Cardiac muscle cell (in vitro differentiated cells and primary cell): ENCODE measurements around the gene CARS1. TPM values are rescaled to one million over a fixed set of nuclear protein-coding genes. Genes with fewer than 3 reads are reported as not detected.

Source experiments
- DNase-seq, 2 donors: peaks; one replicate each; pipeline versions ENCODE4 v3.0.0 to v3.0.0-alpha.2; 2010 to 2017; ENCODE audit warnings: low read depth in 1 of 2, low spot score in 1 of 2
- H3K27ac ChIP-seq: fragments of 200-600 bp; sonication (generic); 2 replicates; pipeline ENCODE4 v1.5.1; 2016
- H3K27me3 ChIP-seq: fragments of 200-600 bp; sonication (generic); 2 replicates; pipeline ENCODE4 v1.6.0; 2016; ENCODE audit warnings: control low read depth
- H3K36me3 ChIP-seq: fragments of 200-600 bp; sonication (generic); 2 replicates; pipeline ENCODE4 v1.5.1; 2016; ENCODE audit warnings: control low read depth
- H3K4me1 ChIP-seq: fragments of 200-600 bp; sonication (generic); 2 replicates; pipeline ENCODE4 v1.8.1; 2017; ENCODE audit warnings: low read depth, mild to moderate bottlenecking, mixed run types
- H3K4me3 ChIP-seq: fragments of 200-600 bp; sonication (generic); 2 replicates; pipeline ENCODE4 v1.5.1; 2016; ENCODE audit warnings: mild to moderate bottlenecking
- H3K9me3 ChIP-seq: fragments of 200-600 bp; sonication (generic); 2 replicates; pipeline ENCODE4 v1.5.1; 2017; ENCODE audit warnings: low read depth, mild to moderate bottlenecking, control low read depth
- CTCF ChIP-seq: IDR thresholded peaks from 2 replicates; pipeline ENCODE4 v1.5.1; 2012; ENCODE audit warnings: low read depth, mild to moderate bottlenecking, low read length
- polyA plus RNA-seq: library from polyadenylated mRNA; unstranded; fragments of >200 nt; fragmentation: Nextera tagmentation; extraction: Ambion mirVana; gene quantifications from 2 replicates; pipeline ENCODE4 v1.2.1, GENCODE V29; 2016
- total RNA-seq: library from RNA; depleted of rRNA; stranded (reverse); fragments of >200 nt; gene quantifications from 2 replicates; pipeline ENCODE4 v1.2.3, GENCODE V29; 2016

CARS1 gene
- total and polyA plus RNA-seq, 2 experiments from 2014 or later: 18.5 to 24.2 TPM

DNA sequence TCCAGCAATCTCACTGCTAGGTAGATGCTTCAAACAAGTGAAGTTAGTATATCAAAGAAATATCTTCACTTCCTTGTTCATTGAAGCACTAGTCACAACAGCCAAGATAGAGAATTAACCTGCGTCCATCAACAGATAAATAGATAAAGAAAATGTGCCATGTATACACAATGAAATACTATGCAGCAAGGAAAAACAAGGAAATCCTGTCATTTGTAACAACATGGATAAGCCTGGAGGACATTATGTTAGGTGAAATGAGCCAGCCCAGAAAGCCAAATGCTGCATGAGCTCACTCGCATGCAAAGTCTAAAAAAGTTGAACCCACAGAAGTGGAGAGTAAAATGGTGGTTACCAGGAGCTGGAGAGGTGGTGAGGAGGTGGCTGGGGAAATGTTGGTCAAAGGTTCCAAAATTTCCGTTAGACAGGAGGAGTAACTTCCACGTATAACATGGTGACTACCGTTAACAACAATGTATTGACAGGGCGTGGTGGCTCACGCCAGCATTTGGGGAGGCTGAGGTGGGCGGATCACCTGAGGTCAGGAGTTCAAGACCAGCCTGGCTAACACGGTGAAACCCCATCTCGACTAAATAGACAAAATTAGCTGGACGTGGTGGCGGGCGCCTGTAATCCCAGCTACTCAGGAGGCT lies 23.6 kb upstream of the CARS1 start:
- no peaks in the 10 kb centered on the region for H3K9me3 ChIP-seq
- no peaks in the 10 kb centered on the region for H3K4me1 ChIP-seq
- no peaks in the 10 kb centered on the region for H3K27me3 ChIP-seq
- no peaks in the 10 kb centered on the region for H3K36me3 ChIP-seq
- no peak overlapping the region for H3K27ac ChIP-seq
- no peak for TF ChIP-seq CTCF
- H3K4me3 ChIP-seq: no peak overlapping the region
- DNase-seq: no peak

- no peak overlapping the region for H3K4me3 ChIP-seq
- TF ChIP-seq CTCF: no peak
- peak in 1 of 2 donors; percentile 38 for DNase-seq
- H3K9me3 ChIP-seq: no peaks in the 10 kb centered on the region
- H3K27me3 ChIP-seq: no peaks in the 10 kb centered on the region
- H3K27ac ChIP-seq: no peak overlapping the region
- H3K4me1 ChIP-seq: no peaks in the 10 kb centered on the region
- H3K36me3 ChIP-seq: no peaks in the 10 kb centered on the region
These were observed 22.9 kb upstream of the CARS1 start for GRCh38 chr11:3080104-3080503.

DNA sequence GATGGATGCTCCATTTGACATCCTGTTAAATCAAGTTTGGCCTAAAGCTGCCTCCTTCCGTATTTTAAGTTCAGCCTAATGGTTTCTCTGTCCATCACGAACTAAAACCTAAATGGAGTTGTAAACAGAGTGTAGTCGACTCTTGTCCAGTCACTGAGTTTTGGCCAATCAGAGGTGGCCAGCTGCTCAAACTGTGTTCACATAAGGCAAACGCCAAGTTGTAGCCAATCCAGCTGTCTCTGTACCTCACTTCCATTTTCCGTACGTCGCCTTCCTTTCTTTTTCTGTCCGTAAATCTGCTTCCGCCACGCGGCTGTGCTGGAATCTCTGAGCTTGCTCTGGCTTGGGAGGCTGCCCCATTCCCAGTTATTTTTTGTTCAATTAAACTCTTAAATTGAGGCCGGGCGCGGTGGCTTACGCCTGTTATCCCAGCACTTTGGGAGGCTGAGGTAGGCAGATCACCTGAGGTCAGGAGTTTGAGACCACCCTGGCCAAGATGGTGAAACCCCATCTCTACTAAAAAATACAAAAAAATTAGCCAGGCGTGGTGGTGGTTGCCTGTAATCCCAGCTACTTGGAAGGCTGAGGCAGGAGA lies 20.7 kb upstream of the CARS1 start:
- no peak for TF ChIP-seq CTCF
- Histone ChIP-seq H3K27ac (no peak overlapping the region), H3K9me3 (no peaks in the 10 kb centered on the region), H3K4me1 (no peaks in the 10 kb centered on the region), H3K27me3 (no peaks in the 10 kb centered on the region), H3K36me3 (no peaks in the 10 kb centered on the region), H3K4me3 (no peak overlapping the region)
- no peak for DNase-seq

GRCh38 chr11:3077189-3077836 lies 20.1 kb upstream of the CARS1 start:
- no peaks in the 10 kb centered on the region for H3K36me3 ChIP-seq
- H3K4me1 ChIP-seq: no peaks in the 10 kb centered on the region
- H3K27me3 ChIP-seq: no peaks in the 10 kb centered on the region
- no peaks in the 10 kb centered on the region for H3K9me3 ChIP-seq
- DNase-seq: no peak
- H3K4me3 ChIP-seq: no peak overlapping the region
- H3K27ac ChIP-seq: no peak overlapping the region
- no peak for TF ChIP-seq CTCF

- Histone ChIP-seq H3K36me3 (no peaks in the 10 kb centered on the region), H3K4me1 (no peaks in the 10 kb centered on the region), H3K27ac (no peak overlapping the region), H3K27me3 (no peaks in the 10 kb centered on the region), H3K9me3 (no peaks in the 10 kb centered on the region), H3K4me3 (no peak overlapping the region)
- TF ChIP-seq CTCF: no peak
- DNase-seq: no peak
These were observed 17.8 kb upstream of the CARS1 start for GRCh38 chr11:3074912-3075589.
